Activated CD4-positive, alpha-beta T cell treated with anti-CD3 and anti-CD28 coated beads, Interleukin-2, amount 10 ng/mL, durations not matched to agents 24 days and 14 days (primary cell): Measurements from ENCODE around the gene ENO3. TPM values are rescaled to one million over a fixed set of nuclear protein-coding genes. Genes with fewer than 3 reads are reported as not detected.
A peak's percentile ranks its signal among the peaks of the same experiment; 100 is the strongest.

Experiments used
- DNase-seq: peaks from one replicate; pipeline ENCODE4 v3.0.0; 2022
- H3K27ac Mint-ChIP-seq: one replicate; pipeline ENCODE4 v1.8.0; 2022; ENCODE audit warnings: mild to moderate bottlenecking, mixed read lengths
- H3K27me3 Mint-ChIP-seq: one replicate; pipeline ENCODE4 v1.8.0; 2022; ENCODE audit warnings: mixed read lengths
- H3K36me3 Mint-ChIP-seq: one replicate; pipeline ENCODE4 v1.8.0; 2022; ENCODE audit warnings: low read depth, mild to moderate bottlenecking, mixed read lengths
- H3K4me1 Mint-ChIP-seq: one replicate; pipeline ENCODE4 v1.8.0; 2021; ENCODE audit warnings: mixed read lengths
- H3K4me3 Mint-ChIP-seq: one replicate; pipeline ENCODE4 v1.8.0; 2022; ENCODE audit warnings: mild to moderate bottlenecking, moderate library complexity, mixed read lengths
- H3K9me3 Mint-ChIP-seq: one replicate; pipeline ENCODE4 v1.8.0; 2021; ENCODE audit warnings: mixed read lengths
- intact Hi-C: fragments of 100-400 bp; cut with micrococcal nuclease; formaldehyde crosslinking; loops from one replicate; pipeline ENCODE4 v1.15.1; 2023
- total RNA-seq: library from RNA; stranded (reverse); gene quantifications from 2 replicates; pipeline ENCODE4 v1.2.3, GENCODE V29; 2022

ENO3 gene
- total RNA-seq, 1 donor from 2014 or later: 45.3 TPM

GRCh38 chr17:4948931-4949320 is 2.0 kb upstream of the ENO3 start:
- H3K27me3 Mint-ChIP-seq: no peaks in the 10 kb centered on the region
- intact Hi-C loops: loop anchor here (1.0 to 10.0 kb wide), 5 partner anchors 9 to 584 kb away; partner anchors contain the start of genes CAMTA2, INCA1, KIF1C and RNF167
- peaks cover 44% of the 10 kb centered on the region for H3K4me1 Mint-ChIP-seq

GRCh38 chr17:4949321-4950074 is 1.4 kb upstream of the ENO3 start:
- H3K9me3 Mint-ChIP-seq: no peaks in the 10 kb centered on the region
- DNase-seq: peak; percentile 93
- H3K4me1 Mint-ChIP-seq: peaks cover 40% of the 10 kb centered on the region
- peak overlapping the region; percentile 99 for H3K27ac Mint-ChIP-seq
- no peaks in the 10 kb centered on the region for H3K27me3 Mint-ChIP-seq
- H3K36me3 Mint-ChIP-seq: peaks cover 36% of the 10 kb centered on the region
- H3K4me3 Mint-ChIP-seq: peak overlapping the region; percentile 95
- intact Hi-C loops: loop anchor here (2.0 to 10.0 kb wide), 3 partner anchors 38 to 585 kb away; partner anchors contain the start of genes CAMTA2, INCA1, KIF1C and UBE2G1

More at GRCh38 chr17:4948931-4949320, 2.0 kb upstream of the ENO3 start:
- Mint-ChIP-seq H3K27ac (peak overlapping the region; percentile 99), H3K36me3 (peaks cover 40% of the 10 kb centered on the region), H3K4me3 (peak overlapping the region; percentile 95), H3K9me3 (no peaks in the 10 kb centered on the region)
- DNase-seq: peak; percentile 94

- Mint-ChIP-seq H3K9me3 (no peaks in the 10 kb centered on the region), H3K36me3 (peaks cover 29% of the 10 kb centered on the region), H3K4me1 (peaks cover 32% of the 10 kb centered on the region), H3K27me3 (no peaks in the 10 kb centered on the region), H3K4me3 (peak overlapping the region; percentile 95), H3K27ac (peak overlapping the region; percentile 95)
- no peak for DNase-seq
- intact Hi-C loops: no loop called here
Measured at GRCh38 chr17:4950075-4950745, 709 bp upstream of the ENO3 start.

GRCh38 chr17:4951486-4951885 is 567 bp downstream of the ENO3 start:
- Mint-ChIP-seq H3K4me1 (peaks cover 26% of the 10 kb centered on the region), H3K27me3 (no peaks in the 10 kb centered on the region), H3K36me3 (peaks cover 22% of the 10 kb centered on the region), H3K9me3 (no peaks in the 10 kb centered on the region), H3K4me3 (peak overlapping the region; percentile 95), H3K27ac (peak overlapping the region; percentile 95)
- no peak for DNase-seq
- intact Hi-C loops: no loop called here

GRCh38 chr17:4953451-4953961 is 2.6 kb downstream of the ENO3 start:
- H3K27ac Mint-ChIP-seq: no peak overlapping the region
- no peak overlapping the region for H3K4me3 Mint-ChIP-seq
- intact Hi-C loops: no loop called here

GRCh38 chr17:4955091-4955490 is 4.2 kb downstream of the ENO3 start:
- Mint-ChIP-seq H3K4me3 (no peak overlapping the region), H3K27ac (no peak overlapping the region), H3K36me3 (peaks cover 23% of the 10 kb centered on the region), H3K4me1 (peaks cover 23% of the 10 kb centered on the region), H3K9me3 (no peaks in the 10 kb centered on the region), H3K27me3 (no peaks in the 10 kb centered on the region)
- no peak for DNase-seq
- intact Hi-C loops: no loop called here

More at GRCh38 chr17:4953451-4953961, 2.6 kb downstream of the ENO3 start:
- peaks cover 19% of the 10 kb centered on the region for H3K36me3 Mint-ChIP-seq
- no peaks in the 10 kb centered on the region for H3K27me3 Mint-ChIP-seq
- no peaks in the 10 kb centered on the region for H3K9me3 Mint-ChIP-seq
- no peak for DNase-seq
- peaks cover 24% of the 10 kb centered on the region for H3K4me1 Mint-ChIP-seq

- DNase-seq: peak; percentile 84
- no peak overlapping the region for H3K27ac Mint-ChIP-seq
- H3K4me1 Mint-ChIP-seq: peaks cover 9% of the 10 kb centered on the region
- intact Hi-C loops: no loop called here
- H3K9me3 Mint-ChIP-seq: no peaks in the 10 kb centered on the region
- no peak overlapping the region for H3K4me3 Mint-ChIP-seq
- H3K36me3 Mint-ChIP-seq: peaks cover 28% of the 10 kb centered on the region
- H3K27me3 Mint-ChIP-seq: no peaks in the 10 kb centered on the region
Measured at GRCh38 chr17:4956493-4957061, 5.7 kb downstream of the ENO3 start.

GRCh38 chr17:4958102-4958501 is 7.2 kb downstream of the ENO3 start:
- DNase-seq: no peak
- peaks cover 31% of the 10 kb centered on the region for H3K36me3 Mint-ChIP-seq
- intact Hi-C loops: no loop called here
- H3K27me3 Mint-ChIP-seq: no peaks in the 10 kb centered on the region
- no peak overlapping the region for H3K27ac Mint-ChIP-seq
- no peaks in the 10 kb centered on the region for H3K9me3 Mint-ChIP-seq
- H3K4me1 Mint-ChIP-seq: peaks cover 6% of the 10 kb centered on the region
- H3K4me3 Mint-ChIP-seq: no peak overlapping the region

GRCh38 chr17:4959261-4959965 is 8.5 kb downstream of the ENO3 start:
- peaks cover 30% of the 10 kb centered on the region for H3K36me3 Mint-ChIP-seq
- no peak overlapping the region for H3K4me3 Mint-ChIP-seq
- DNase-seq: no peak
- intact Hi-C loops: no loop called here
- no peaks in the 10 kb centered on the region for H3K27me3 Mint-ChIP-seq
- H3K27ac Mint-ChIP-seq: no peak overlapping the region
- no peaks in the 10 kb centered on the region for H3K9me3 Mint-ChIP-seq
- peaks cover 4% of the 10 kb centered on the region for H3K4me1 Mint-ChIP-seq

GRCh38 chr17:4960279-4960922 is 9.5 kb downstream of the ENO3 start:
- Mint-ChIP-seq H3K4me1 (peaks cover 7% of the 10 kb centered on the region), H3K27me3 (no peaks in the 10 kb centered on the region), H3K27ac (no peak overlapping the region), H3K9me3 (no peaks in the 10 kb centered on the region), H3K4me3 (no peak overlapping the region), H3K36me3 (peaks cover 36% of the 10 kb centered on the region)
- DNase-seq: no peak
- intact Hi-C loops: loop anchor here (10.0 kb wide), 1 partner anchor 166 kb away; the partner anchor contains the start of gene PSMB6

GRCh38 chr17:4965311-4965986 is 14.5 kb downstream of the ENO3 start:
- Mint-ChIP-seq H3K4me1 (peaks cover 12% of the 10 kb centered on the region), H3K27me3 (no peaks in the 10 kb centered on the region), H3K4me3 (peak overlapping the region; percentile 55), H3K27ac (no peak overlapping the region), H3K9me3 (no peaks in the 10 kb centered on the region), H3K36me3 (peaks cover 25% of the 10 kb centered on the region)
- no peak for DNase-seq
- intact Hi-C loops: loop anchor here (10.0 kb wide), 1 partner anchor 171 kb away; the partner anchor contains the start of gene PSMB6

GRCh38 chr17:4966844-4967538 is 16.1 kb downstream of the ENO3 start:
- intact Hi-C loops: loop anchor here (1.0 to 10.0 kb wide), 5 partner anchors 19 to 172 kb away; partner anchors contain the start of genes CAMTA2, INCA1, KIF1C and PFN1
- no peak overlapping the region for H3K4me3 Mint-ChIP-seq
- H3K4me1 Mint-ChIP-seq: peaks cover 12% of the 10 kb centered on the region
- H3K9me3 Mint-ChIP-seq: no peaks in the 10 kb centered on the region
- peak overlapping the region; percentile 82 for H3K27ac Mint-ChIP-seq
- H3K27me3 Mint-ChIP-seq: no peaks in the 10 kb centered on the region
- H3K36me3 Mint-ChIP-seq: peaks cover 30% of the 10 kb centered on the region
- peak; percentile 98 for DNase-seq
